Activated CD8-positive, alpha-beta memory T cell treated with anti-CD3 and anti-CD28 coated beads for 24 hours (primary cell): Measurements from ENCODE around the gene KRTAP5-6.
"Not testable (repeated sequence)": the region's sequence is repeated elsewhere in the genome, so short reads cannot be mapped to it uniquely, and the experiment has no call there.

Source experiments
- DNase-seq: peaks from one replicate; pipeline ENCODE4 v3.0.0-alpha.2; 2020

The KRTAP5-6 gene

GRCh38 chr11:1661454-1662269 lies 35.3 kb upstream of the KRTAP5-6 start:
- DNase-seq = not testable (repeated sequence)

- not testable (repeated sequence) for DNase-seq
These were observed 34.2 kb upstream of the KRTAP5-6 start for GRCh38 chr11:1662699-1663283.

- DNase-seq = no peak
These were observed 31.7 kb upstream of the KRTAP5-6 start for GRCh38 chr11:1665313-1665712.

- DNase-seq = no peak
These were observed 29.7 kb upstream of the KRTAP5-6 start for GRCh38 chr11:1667121-1667850.

GRCh38 chr11:1667906-1668305 lies 29.1 kb upstream of the KRTAP5-6 start:
- DNase-seq = no peak

- DNase-seq = no peak
These were observed 28.0 kb upstream of the KRTAP5-6 start for GRCh38 chr11:1668911-1669473.

GRCh38 chr11:1669546-1670218 lies 27.3 kb upstream of the KRTAP5-6 start:
- DNase-seq = no peak

- DNase-seq = not testable (repeated sequence)
These were observed 26.5 kb upstream of the KRTAP5-6 start for GRCh38 chr11:1670457-1670856.

GRCh38 chr11:1670905-1671371 lies 26.1 kb upstream of the KRTAP5-6 start:
- no peak for DNase-seq

GRCh38 chr11:1671658-1672057 lies 25.3 kb upstream of the KRTAP5-6 start:
- DNase-seq = no peak

GRCh38 chr11:1672613-1673350 lies 24.2 kb upstream of the KRTAP5-6 start:
- no peak for DNase-seq

- no peak for DNase-seq
These were observed 23.4 kb upstream of the KRTAP5-6 start for GRCh38 chr11:1673446-1674172.

- no peak for DNase-seq
These were observed 22.5 kb upstream of the KRTAP5-6 start for GRCh38 chr11:1674173-1675131.

- DNase-seq = no peak
These were observed 21.3 kb upstream of the KRTAP5-6 start for GRCh38 chr11:1675536-1676228.

- no peak for DNase-seq
These were observed 20.7 kb upstream of the KRTAP5-6 start for GRCh38 chr11:1676229-1676740.

- DNase-seq = no peak
These were observed 17.1 kb upstream of the KRTAP5-6 start for GRCh38 chr11:1679881-1680280.

GRCh38 chr11:1682225-1682905 lies 14.6 kb upstream of the KRTAP5-6 start:
- DNase-seq = no peak

GRCh38 chr11:1683216-1683615 lies 13.8 kb upstream of the KRTAP5-6 start:
- DNase-seq = not testable (repeated sequence)
